ENCODE results near the gene MPP3.

DNA sequence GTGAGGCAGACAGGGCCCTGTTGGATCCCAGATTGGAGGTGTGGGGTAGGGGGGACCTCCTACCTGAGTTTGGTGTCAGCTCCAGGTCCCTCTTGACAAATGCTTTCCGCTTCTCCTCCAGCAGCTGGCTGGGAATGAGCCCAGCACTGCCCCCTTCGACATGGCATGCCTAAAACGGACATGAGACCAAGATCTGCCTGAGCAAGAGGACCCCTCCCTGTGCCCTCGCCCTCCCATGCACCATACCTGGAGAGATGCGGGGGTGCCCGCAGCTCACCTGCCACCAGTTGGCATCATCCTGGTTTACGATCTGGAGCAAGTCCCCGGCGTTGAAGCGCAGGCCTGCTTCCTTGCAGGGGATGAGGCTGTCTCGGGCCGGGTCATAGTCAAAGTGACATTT, 48.2 kb upstream of the MPP3 start:
- no peak for TF ChIP-seq EZH2 (IDR thresholded peaks at IDR 0.05)
- no peak for TF ChIP-seq POLR2AphosphoS5 (IDR thresholded peaks at IDR 0.05; ENCODE audit: borderline replicate concordance, low read depth, low read length)
- TF ChIP-seq FOXP2 (optimal IDR thresholded peaks at IDR 0.05; ENCODE audit: control extremely low read depth, extremely low read length, insufficient read depth) = no peak

Data from SK-N-MC (cell line).